ACC112 (cell line): ENCODE data around the gene CDYL2.
A peak's percentile ranks its signal among the peaks of the same experiment; 100 is the strongest.

Source experiments
- H2AFZ ChIP-seq: fragments of 200-600 bp; sonication (generic); one replicate; pipeline ENCODE4 v1.6.0; 2017; ENCODE audit warnings: antibody characterized with exemption, low read length; ENCODE audit not compliant: unreplicated experiment
- H3K27ac ChIP-seq: fragments of 200-600 bp; sonication (generic); 2 replicates; pipeline ENCODE4 v1.5.1; 2014; ENCODE audit warnings: low read depth, mild to moderate bottlenecking, antibody characterized with exemption, low read length, moderate library complexity
- H3K27me3 ChIP-seq: fragments of 200-600 bp; sonication (generic); 2 replicates; pipeline ENCODE4 v1.6.1; 2014; ENCODE audit warnings: mild to moderate bottlenecking, antibody characterized with exemption, low read length, moderate library complexity, mixed read lengths; ENCODE audit not compliant: insufficient read depth
- H3K36me3 ChIP-seq: fragments of 200-600 bp; sonication (generic); 2 replicates; pipeline ENCODE4 v1.6.1; 2016; ENCODE audit warnings: mild to moderate bottlenecking, antibody characterized with exemption, low read length, moderate library complexity, mixed read lengths; ENCODE audit not compliant: insufficient read depth
- H3K4me1 ChIP-seq: fragments of 200-600 bp; sonication (generic); one replicate; pipeline ENCODE4 v1.6.1; 2016; ENCODE audit warnings: low read length, mixed read lengths; ENCODE audit not compliant: insufficient read depth, unreplicated experiment, control insufficient read depth
- H3K4me3 ChIP-seq: fragments of 200-600 bp; sonication (generic); 2 replicates; pipeline ENCODE4 v1.5.1; 2014; ENCODE audit warnings: mild to moderate bottlenecking, low read depth, low read length
- H3K79me2 ChIP-seq: fragments of 200-600 bp; sonication (generic); one replicate; pipeline ENCODE4 v1.6.0; 2016; ENCODE audit warnings: low read length; ENCODE audit not compliant: control insufficient read depth, unreplicated experiment, insufficient read depth

CDYL2 gene

GRCh38 chr16:80751167-80751566 lies 53.2 kb downstream of the CDYL2 start:
- Histone ChIP-seq H3K27me3 (no peaks in the 10 kb centered on the region), H3K4me1 (no peaks in the 10 kb centered on the region), H3K4me3 (peak overlapping the region; percentile 56), H3K27ac (peak overlapping the region; percentile 29), H2AFZ (peak overlapping the region; percentile 56), H3K79me2 (peaks cover 3% of the 10 kb centered on the region), H3K36me3 (no peaks in the 10 kb centered on the region)

- Histone ChIP-seq H3K4me3 (no peak overlapping the region), H3K27me3 (no peaks in the 10 kb centered on the region), H3K27ac (no peak overlapping the region), H3K36me3 (no peaks in the 10 kb centered on the region), H2AFZ (no peak overlapping the region), H3K4me1 (no peaks in the 10 kb centered on the region), H3K79me2 (peaks cover 3% of the 10 kb centered on the region)
Observed at GRCh38 chr16:80746231-80746630, 58.2 kb downstream of the CDYL2 start.

GRCh38 chr16:80744856-80745255 lies 59.5 kb downstream of the CDYL2 start:
- no peak overlapping the region for H3K27ac ChIP-seq
- no peaks in the 10 kb centered on the region for H3K27me3 ChIP-seq
- no peak overlapping the region for H2AFZ ChIP-seq
- no peaks in the 10 kb centered on the region for H3K4me1 ChIP-seq
- H3K79me2 ChIP-seq = peaks cover 4% of the 10 kb centered on the region
- H3K4me3 ChIP-seq = no peak overlapping the region
- no peaks in the 10 kb centered on the region for H3K36me3 ChIP-seq

- Histone ChIP-seq H3K27ac (no peak overlapping the region), H3K27me3 (no peaks in the 10 kb centered on the region), H3K4me3 (no peak overlapping the region), H3K36me3 (no peaks in the 10 kb centered on the region), H3K4me1 (no peaks in the 10 kb centered on the region), H2AFZ (no peak overlapping the region), H3K79me2 (peaks cover 5% of the 10 kb centered on the region)
Observed at GRCh38 chr16:80743772-80744171, 60.6 kb downstream of the CDYL2 start.

- Histone ChIP-seq H3K4me1 (no peaks in the 10 kb centered on the region), H2AFZ (no peak overlapping the region), H3K27ac (no peak overlapping the region), H3K79me2 (peaks cover 3% of the 10 kb centered on the region), H3K36me3 (no peaks in the 10 kb centered on the region), H3K4me3 (no peak overlapping the region), H3K27me3 (no peaks in the 10 kb centered on the region)
Observed at GRCh38 chr16:80743273-80743672, 61.1 kb downstream of the CDYL2 start.

GRCh38 chr16:80742331-80742730 lies 62.1 kb downstream of the CDYL2 start:
- Histone ChIP-seq H3K79me2 (peaks cover 3% of the 10 kb centered on the region), H3K4me3 (no peak overlapping the region)

GRCh38 chr16:80741724-80742123 lies 62.7 kb downstream of the CDYL2 start:
- no peaks in the 10 kb centered on the region for H3K36me3 ChIP-seq
- no peak overlapping the region for H3K4me3 ChIP-seq
- no peaks in the 10 kb centered on the region for H3K4me1 ChIP-seq
- H2AFZ ChIP-seq = no peak overlapping the region
- H3K27me3 ChIP-seq = no peaks in the 10 kb centered on the region
- H3K79me2 ChIP-seq = peaks cover 3% of the 10 kb centered on the region
- H3K27ac ChIP-seq = no peak overlapping the region

More at GRCh38 chr16:80742331-80742730, 62.1 kb downstream of the CDYL2 start:
- no peaks in the 10 kb centered on the region for H3K36me3 ChIP-seq
- H3K27ac ChIP-seq = no peak overlapping the region
- no peaks in the 10 kb centered on the region for H3K27me3 ChIP-seq
- no peaks in the 10 kb centered on the region for H3K4me1 ChIP-seq
- no peak overlapping the region for H2AFZ ChIP-seq

- Histone ChIP-seq H3K27me3 (no peaks in the 10 kb centered on the region), H3K4me3 (no peak overlapping the region), H3K4me1 (no peaks in the 10 kb centered on the region), H3K79me2 (peaks cover 3% of the 10 kb centered on the region), H3K36me3 (no peaks in the 10 kb centered on the region), H2AFZ (no peak overlapping the region), H3K27ac (no peak overlapping the region)
Observed at GRCh38 chr16:80739523-80739922, 64.9 kb downstream of the CDYL2 start.

- H3K4me3 ChIP-seq = no peak overlapping the region
- H3K27ac ChIP-seq = no peak overlapping the region
- H3K79me2 ChIP-seq = peaks cover 3% of the 10 kb centered on the region
- no peak overlapping the region for H2AFZ ChIP-seq
- H3K4me1 ChIP-seq = no peaks in the 10 kb centered on the region
- no peaks in the 10 kb centered on the region for H3K27me3 ChIP-seq
- no peaks in the 10 kb centered on the region for H3K36me3 ChIP-seq
Observed at GRCh38 chr16:80738521-80738920, 65.9 kb downstream of the CDYL2 start.

- Histone ChIP-seq H3K4me1 (no peaks in the 10 kb centered on the region), H3K27me3 (no peaks in the 10 kb centered on the region), H2AFZ (no peak overlapping the region), H3K36me3 (no peaks in the 10 kb centered on the region), H3K79me2 (peaks cover 3% of the 10 kb centered on the region), H3K27ac (no peak overlapping the region), H3K4me3 (no peak overlapping the region)
Observed at GRCh38 chr16:80735846-80736245, 68.6 kb downstream of the CDYL2 start.

GRCh38 chr16:80733407-80733806 lies 71.0 kb downstream of the CDYL2 start:
- no peak overlapping the region for H2AFZ ChIP-seq
- H3K4me3 ChIP-seq = no peak overlapping the region
- H3K36me3 ChIP-seq = no peaks in the 10 kb centered on the region
- H3K27me3 ChIP-seq = no peaks in the 10 kb centered on the region
- H3K79me2 ChIP-seq = no peaks in the 10 kb centered on the region
- no peaks in the 10 kb centered on the region for H3K4me1 ChIP-seq
- H3K27ac ChIP-seq = no peak overlapping the region
